ENCODE results near the gene ESRRG. TPM values are rescaled to one million over a fixed set of nuclear protein-coding genes. Genes with fewer than 3 reads are reported as not detected.

The ESRRG gene
- total RNA-seq, 1 donor from 2014 or later = 6.0 TPM

DNA sequence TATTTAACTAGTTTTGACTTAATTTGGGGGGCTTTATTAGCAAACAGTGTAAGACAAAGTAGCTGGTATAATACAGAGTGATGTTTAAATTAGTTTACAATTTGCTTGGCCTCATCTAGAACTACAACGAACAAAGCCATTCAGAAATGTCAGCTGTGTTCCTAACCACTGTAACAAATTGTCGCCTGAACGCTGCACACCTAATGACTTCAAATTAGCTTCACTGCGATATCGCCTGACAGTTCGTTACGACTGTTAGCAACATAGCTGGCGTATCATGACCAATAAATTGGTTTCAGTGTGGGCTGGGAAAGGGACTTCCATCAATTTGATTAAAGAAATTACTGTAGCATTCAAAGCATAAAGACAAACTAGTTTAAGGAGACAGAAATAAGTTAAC lies 160.1 kb downstream of the ESRRG start:
- DNase-seq (ENCODE audit: low read depth) = no peak

DNA sequence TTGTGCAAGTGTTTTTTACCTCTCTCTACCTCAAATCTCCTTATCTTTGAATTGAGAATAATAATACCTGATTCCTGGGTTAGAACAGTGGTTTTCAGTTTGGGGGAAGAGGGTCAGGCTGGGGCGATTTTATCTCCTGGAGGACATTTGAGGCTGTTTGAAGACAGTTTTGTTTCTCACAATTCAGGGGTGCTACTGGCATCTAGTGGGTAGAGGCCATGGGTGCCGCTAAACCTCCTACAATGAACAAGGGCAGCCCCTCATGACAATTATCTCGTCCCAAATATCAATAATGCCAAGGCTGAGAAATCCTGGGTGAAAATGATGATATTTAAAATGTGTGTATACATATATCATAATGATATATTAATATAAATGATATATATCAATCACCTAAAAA lies 160.8 kb downstream of the ESRRG start:
- no peak for DNase-seq (ENCODE audit: low read depth)

DNA sequence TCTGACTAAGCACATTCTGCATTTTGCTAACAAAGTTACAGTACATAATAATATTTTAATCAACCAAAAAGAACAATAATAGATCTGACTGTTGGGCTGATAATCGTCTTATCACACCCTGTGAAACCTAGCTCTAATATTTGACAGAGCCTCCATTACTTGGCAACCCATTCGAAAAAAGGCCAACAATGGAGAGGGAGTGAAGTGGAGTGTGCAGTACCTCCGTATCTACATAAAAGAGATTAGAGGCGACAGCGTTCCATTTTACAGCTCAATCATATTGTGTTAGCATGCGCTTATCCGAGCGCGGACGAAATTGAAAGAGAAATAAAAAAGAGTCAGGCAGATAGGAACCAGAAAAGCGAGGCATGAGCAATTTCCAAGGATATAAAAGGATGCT lies 162.7 kb downstream of the ESRRG start:
- no peak for DNase-seq (ENCODE audit: low read depth)

DNA sequence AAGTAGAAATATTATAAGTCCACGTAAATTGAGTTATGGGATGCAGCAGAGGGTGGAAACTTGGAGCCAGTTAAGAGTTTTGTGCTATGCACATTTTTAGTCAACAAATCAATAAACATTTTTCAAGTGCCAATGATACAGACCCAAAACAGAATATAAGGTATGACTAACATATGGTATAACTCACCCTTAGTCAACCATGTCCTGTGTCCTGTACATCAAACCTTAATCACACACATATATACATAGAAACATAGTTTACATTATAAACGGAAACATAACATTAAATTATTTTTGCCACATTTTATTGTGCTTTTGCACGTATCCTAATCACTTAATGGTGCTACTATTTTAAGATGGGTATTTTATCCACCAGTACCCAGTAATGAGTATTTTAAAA lies 163.9 kb downstream of the ESRRG start:
- no peak for DNase-seq (ENCODE audit: low read depth)

DNA sequence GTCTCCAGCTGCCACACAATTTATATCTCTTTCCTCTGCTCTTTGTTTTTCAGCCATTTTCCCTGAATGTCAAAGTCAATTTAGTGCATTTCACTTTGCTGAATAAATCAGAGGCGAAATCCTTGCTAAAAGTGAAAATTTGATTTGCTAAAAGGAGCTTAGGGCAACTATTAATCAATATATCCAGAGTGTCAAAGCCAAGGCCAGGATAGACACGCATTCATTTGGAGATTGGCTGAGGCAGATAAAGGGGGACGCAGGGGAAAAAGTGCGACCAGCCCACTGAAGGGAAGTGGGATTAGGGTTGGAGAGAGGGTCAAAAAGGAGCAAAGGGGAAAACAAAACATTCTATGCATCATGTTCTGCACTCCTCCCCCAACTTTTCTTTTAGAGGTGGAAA lies 167.6 kb downstream of the ESRRG start:
- no peak for DNase-seq (ENCODE audit: low read depth)

DNA sequence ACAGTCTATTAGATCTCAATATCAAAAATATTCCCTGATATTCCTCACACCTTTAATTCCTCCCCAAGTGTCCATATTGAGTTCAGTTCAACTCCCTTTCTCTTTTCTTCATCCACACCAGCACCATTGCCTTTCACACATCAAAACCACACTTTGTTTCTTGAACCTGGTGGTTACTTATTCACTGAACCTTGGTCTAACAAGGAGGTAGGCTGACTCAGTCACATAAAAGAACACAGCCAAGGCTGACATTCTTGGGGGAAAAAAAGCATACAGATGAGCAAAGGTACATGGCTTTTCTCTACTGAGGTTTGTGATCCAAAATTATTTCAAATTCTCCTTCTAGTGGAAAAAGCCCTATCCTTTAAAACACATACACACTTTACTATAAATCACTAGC lies 168.3 kb downstream of the ESRRG start:
- DNase-seq (ENCODE audit: low read depth) = peak; percentile 88

DNA sequence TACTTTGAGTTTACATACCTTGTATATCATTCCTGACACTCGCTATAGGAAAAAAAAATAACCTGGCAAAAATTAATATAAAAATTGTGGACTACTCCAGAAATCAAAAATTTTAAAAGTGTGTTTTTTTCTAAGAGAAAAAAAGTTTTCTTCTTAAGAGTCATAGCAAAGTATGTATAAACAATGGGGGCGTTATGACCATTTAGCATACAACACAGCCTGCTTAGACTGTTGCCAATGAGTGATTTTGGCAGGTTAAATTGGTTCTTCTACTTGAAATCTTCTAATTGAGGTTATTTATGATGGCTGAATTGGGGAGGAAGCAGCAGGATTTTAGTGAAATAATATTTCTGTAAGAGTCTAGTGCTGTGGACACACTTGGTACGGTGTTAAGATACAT lies 169.5 kb downstream of the ESRRG start:
- DNase-seq (ENCODE audit: low read depth) = no peak

DNA sequence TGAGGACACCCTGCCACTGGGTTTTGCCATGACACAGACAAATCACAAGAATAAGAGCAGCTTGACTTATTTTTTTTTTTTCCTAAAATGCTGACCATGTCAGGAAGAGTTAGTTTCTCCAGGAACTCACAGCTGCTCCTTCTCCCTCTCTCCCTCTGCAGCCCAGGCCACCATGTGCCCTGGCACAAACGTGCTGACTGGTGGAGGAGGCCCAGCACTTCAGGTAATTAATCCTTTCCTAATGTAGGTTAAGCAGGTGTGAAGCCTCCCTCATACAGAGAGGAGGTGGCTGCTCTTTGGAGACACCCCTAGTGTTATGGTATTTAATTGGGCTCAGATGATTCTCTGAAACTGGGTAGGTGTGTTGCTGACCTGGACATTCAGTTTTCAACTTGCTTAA lies 170.2 kb downstream of the ESRRG start:
- no peak for DNase-seq (ENCODE audit: low read depth)

DNA sequence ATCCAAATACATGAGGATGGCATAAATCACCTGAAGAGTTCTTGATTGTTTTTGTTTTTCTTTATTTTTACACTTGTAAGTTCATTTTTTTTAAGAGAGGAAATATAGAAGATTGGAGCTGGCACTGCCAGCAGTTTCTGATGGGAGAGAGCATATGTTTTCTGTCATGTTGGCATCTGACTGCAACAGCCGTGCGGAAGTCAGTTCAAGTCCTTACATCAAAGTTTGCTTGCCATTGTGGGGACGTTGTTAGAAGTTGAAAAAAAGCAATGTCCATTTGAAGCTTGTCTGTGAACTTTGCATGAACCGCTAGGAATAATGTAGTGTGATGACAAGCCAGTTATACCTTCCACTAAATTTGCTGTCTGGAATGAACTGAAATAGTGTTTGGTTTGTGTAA lies 173.4 kb downstream of the ESRRG start:
- DNase-seq (ENCODE audit: low read depth) = no peak

DNA sequence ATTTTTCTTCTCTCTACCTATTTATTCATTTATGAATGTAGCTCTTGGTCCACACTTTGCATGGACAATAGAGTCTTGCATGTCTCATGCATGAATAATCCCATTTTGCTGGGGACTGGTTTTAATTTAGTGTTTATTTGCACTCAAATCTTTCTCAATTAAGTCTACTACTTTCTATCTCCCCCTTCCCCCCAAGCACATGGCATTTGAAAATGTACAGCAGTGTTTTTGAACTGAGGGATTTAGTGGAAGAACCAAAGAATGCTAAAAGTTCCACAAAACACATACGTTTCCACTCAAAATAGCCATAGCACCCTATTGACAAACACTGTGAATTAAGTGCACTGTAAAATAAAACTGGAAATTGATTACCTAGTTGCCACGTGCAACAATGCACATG lies 180.5 kb downstream of the ESRRG start:
- DNase-seq (ENCODE audit: low read depth) = no peak

DNA sequence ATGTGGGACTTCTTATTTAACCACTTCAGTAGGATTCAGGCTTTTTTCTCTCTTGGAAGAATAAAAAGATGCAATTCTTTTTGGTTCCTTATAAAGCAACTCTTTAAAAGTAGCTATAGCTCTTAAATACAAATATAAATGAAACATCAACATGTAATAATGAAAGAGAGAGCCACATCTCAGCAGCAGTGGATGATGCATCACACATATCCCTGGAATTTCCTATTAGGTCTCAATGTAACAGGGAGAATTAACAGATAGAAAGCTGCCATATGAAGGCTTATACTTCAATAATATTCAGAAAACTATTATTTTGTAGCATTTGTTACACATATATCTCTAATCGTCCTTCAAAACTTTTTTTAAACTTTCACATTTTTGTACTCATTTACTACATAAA lies 181.0 kb downstream of the ESRRG start:
- no peak for DNase-seq (ENCODE audit: low read depth)

DNA sequence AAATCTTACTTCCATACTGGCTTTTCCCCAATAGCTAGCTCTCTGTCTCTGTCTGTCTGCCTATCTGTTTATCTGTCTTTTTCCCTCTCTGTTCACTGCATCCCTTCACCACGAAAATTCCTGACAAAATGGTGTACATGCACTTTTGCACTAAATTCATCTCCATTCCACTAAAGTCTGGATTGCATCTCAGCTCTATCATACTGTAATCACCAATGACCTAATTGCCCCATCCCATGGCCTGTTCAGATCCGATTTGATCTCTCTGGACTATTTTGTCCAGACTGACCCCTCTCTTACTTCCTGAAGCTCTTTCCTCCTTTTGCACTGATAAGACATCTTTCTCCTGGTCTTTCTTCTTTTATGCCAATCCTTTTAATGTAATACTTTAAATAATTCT lies 187.5 kb downstream of the ESRRG start:
- DNase-seq (ENCODE audit: low read depth) = no peak

DNA sequence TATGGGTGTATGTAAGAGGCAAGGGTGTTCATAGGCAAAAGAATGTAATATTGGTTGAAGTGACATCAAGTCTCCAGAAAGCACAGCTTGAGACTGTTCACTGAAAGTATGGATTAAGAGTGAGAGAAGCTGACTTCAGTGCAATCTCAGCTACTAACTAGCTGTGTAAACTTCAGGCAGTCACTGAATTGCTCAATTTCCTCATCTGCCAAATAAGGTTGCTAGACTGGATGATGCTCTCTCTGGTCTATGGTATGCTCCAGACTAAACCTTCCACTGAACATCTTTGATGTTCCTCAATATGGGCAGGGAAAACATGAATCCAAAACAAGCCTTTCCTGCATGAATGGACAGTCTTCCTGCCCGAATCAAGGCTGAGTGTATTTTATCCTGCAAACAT lies 188.2 kb downstream of the ESRRG start:
- DNase-seq (ENCODE audit: low read depth) = no peak

DNA sequence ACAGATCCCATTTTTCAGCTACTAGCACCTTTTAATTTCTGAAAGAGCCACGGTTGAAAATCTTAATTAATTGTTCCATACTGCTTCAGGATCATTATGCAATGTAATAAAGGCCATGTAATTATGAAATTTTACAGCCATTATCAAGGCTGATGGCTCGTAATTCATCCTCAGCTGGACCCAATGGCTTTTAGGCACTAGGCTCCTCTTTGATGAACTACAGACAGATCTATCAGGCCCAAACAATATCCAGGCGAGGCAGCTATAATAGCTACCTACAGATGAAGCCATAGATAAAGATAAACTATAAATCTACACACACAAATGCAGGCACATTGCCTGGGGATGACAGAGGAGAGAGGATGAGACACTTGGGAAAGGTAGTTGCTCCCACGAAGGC lies 189.5 kb downstream of the ESRRG start:
- DNase-seq (ENCODE audit: low read depth) = no peak

DNA sequence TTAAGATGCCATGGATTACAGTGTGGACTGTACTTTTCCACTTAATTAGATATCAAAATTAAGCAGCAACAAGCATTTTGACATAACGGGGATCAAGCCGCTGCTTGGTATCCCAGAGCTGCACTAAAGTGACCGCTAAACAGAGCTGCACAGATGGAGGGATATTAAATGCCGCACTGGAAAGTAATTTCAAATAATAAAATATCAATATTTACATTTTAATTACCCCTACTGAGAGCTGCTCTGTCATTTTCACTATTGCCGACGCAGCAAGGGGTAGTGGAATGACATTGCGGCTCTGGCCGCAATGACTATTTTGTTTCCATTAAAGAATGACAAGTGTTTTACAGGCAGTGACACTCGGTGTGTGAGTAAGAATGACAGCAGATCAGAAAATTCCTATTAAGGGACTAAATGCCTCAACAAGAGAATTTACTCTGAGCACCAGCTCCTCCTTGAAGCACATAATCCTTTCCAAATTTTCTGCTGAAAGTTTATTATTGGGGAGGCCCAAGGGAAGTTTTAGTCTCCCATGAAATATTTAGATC lies 190.9 kb downstream of the ESRRG start:
- DNase-seq (ENCODE audit: low read depth) = no peak

DNA sequence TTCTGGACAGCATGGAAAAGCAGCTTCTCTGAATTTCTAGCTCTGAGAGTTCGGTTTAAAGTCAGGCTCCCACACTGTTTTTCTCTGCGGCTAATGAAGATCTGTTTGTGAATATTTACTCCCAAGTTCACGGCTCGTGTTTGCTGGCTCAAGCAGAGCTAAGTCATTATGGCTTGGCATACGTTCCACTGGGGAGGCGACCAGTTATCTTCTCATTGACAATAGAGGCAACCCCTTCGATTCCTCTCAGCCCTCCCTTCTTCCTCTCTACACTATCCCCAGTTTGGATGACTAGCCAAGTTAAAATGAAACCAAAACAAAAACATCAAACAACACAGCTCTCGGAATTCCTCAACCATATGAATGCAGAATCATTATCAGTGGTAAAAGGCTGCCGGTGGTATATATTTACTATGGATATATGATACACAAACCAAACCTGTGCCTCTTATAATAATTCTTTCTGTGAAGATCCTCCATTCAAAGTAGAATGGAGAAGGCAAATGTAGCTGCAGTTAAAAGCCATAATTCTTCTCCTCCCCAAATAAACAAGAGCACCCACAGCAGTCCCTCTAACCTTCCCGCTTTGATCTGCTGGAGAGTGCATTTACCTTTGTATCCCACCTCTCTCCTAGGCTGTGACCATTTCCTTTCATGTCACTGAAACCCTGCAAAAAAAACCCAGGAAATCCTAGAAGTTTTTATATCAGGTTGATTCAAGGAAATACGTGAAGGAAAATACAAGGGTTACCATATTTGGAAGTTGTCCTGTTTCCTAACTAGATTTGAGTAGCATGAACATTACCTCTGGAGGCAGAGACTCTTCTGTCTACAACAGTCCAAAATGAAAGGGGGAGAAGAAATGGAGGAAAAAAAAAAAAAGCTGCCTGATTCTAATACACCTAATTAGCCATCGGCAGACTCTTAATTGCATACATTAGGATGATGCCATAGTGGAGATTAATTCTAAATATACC lies 191.7 kb downstream of the ESRRG start:
- DNase-seq (ENCODE audit: low read depth) = peak; percentile 49

DNA sequence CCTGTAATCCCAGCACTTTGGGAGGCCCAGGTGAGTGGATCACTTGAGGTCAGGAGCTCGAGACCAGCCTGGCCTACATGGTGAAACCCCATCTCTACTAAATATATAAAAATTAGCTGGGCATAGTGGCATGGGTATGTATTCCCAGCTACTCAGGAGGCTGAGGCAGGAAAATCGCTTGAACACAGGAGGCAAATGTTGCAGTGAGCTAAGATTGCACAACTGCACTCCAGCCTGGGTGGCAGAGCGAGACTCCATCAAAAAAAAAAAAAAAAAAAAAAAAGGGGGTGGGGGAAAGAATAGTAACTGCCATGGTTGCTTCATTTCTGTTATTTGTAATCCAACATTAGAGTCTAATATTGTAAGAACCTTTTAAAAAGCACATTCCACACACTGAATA lies 193.4 kb downstream of the ESRRG start:
- peak; percentile 15 for DNase-seq (ENCODE audit: low read depth)

DNA sequence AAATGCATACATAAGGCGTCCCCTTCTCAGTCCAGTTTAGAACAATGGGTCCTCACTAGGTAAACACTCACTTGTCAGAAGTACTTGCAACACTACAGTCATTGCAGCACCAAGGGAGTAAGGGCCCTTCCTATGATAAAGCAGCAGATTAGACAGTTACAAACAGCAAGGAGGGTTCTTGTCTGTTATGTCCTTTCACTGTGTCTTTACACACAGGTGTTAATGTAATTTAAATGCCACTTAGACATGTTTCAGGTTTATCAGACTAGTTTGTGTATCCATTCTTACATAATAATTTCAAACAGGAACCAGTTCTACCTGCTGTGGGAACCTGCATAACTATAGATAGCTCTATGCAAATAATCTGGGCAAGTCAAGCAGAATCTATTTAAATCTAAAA lies 194.4 kb downstream of the ESRRG start:
- peak; percentile 21 for DNase-seq (ENCODE audit: low read depth)

DNA sequence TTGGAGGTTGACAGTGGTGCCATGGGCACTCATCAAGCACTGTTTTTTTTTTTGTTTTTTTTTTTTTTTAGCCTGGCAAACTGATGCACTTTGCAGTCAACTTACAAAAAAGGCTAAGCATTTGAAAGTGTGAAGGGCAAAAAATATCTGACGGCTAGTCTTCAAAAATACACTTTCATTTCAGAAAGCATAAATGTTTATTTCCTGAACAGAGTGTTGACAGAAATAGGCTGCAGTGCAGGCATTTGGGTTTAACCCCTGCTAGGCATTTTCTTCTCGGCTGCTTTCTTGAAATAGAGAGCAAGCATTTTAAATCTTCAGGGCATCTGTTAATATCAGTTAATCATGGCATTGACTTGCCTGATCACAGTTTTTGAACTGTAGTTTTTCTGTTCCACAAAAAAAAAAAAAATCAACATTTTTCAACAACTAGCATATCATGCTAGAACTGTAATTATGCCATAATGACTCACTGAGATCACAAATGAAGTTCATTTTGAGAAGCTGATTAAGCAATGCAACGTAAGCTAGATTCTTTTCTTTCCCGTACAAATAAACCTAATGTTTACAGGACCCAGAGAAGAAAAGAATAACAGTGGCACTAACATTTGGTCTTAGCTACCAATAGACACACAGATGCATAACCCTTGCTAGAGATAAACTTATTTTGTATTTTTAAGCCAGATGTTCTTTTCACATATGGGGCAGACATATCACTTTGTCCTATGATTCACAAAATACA lies 199.6 kb downstream of the ESRRG start:
- peak; percentile 12 for DNase-seq (ENCODE audit: low read depth)

DNA sequence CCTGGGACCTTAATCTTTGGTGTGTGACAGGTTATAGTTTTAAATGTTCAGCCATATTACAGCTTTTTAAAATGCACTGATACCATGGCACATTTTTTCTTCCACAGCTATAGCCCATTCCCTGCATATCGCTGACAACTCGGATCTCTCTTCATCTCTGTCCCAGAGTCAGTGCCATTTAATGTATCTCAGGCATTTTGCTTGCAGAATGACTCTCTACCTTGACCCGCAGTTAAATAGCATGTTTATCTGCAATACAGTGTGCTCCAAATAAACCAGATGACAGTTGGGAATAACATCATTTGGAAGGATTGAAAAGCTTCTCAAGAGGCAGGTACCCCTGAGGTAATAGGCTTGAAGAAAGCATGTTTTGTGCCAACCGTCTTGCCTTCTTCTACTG lies 200.2 kb downstream of the ESRRG start:
- no peak for DNase-seq (ENCODE audit: low read depth)

DNA sequence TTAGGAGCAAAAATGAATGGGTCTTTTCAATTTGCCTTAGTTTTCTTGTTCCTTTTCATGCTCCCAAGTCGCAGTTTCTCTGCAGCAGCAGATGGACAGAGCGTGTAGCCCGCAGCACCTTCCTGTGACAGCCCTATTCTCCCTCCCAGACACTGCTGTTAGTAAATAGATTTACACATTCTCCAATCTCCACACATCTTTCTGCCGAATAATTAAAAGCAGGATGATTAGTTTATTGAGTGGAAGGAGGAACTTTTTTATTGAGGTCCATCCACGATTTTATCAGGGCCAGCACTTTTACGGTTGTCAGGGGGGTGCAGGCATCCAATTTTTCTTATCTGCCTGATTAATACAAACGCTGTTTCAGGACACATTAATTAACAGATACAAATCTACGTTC lies 201.8 kb downstream of the ESRRG start:
- no peak for DNase-seq (ENCODE audit: low read depth)

DNA sequence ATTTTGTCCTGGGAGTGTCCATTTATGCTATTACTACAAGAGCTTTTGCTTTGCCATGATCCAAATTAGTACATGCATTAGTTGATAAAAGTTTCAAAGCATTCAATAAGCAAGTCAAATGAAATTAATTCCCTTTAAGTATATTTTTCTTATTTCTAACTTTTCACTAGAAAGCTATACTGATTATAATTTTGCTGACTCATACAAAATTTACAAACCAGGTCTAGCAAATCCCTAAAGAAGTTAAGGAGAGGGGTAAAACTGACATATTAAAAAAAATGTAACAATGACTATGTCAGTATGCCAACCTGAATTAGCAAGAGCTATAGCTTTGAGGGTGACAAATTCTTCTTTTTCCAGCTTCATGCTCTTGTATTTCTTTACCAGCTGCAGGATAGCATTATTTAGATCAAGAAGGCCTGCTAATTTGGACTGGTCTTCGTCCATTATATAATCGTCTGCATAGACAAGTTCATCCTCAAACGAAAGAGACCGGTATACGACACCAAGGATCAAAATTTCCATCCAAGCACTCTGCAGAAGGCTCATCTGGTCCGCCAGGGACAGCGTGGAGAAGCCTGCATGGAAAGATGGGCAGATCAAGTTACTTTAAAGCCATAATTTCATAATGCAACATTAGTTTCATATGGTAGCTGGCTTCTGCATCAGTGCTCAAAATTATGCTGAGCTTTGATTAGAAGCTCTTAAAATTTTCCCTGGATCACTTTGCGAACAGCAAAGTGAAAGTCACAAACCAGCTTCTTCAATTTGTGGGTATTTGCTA lies 204.2 kb downstream of the ESRRG start:
- no peak for DNase-seq (ENCODE audit: low read depth)
